CD8-positive, alpha-beta memory T cell (primary cell): ENCODE results near the gene SERINC2. TPM values are rescaled to one million over a fixed set of nuclear protein-coding genes. Genes with fewer than 3 reads are reported as not detected.

Experiments used
- CTCF ChIA-PET: fragments of 350-600 bp; sonication (Branson Sonifier 250); formaldehyde crosslinking; loops from one replicate; lab custom pipeline; 2021; ENCODE audit warnings: antibody characterized with exemption; lab: Charles Lee
- POLR2A ChIA-PET: fragments of 350-600 bp; sonication (Branson Sonifier 250); formaldehyde crosslinking; loops from one replicate; lab custom pipeline; 2021; ENCODE audit warnings: antibody characterized with exemption; lab: Charles Lee
- DNase-seq, 5 donors: peaks; one replicate each; pipeline versions ENCODE4 v3.0.0 to v3.0.0-alpha.2; 2020 to 2022; ENCODE audit warnings: mixed read lengths in 1 of 5
- H3K27ac ChIP-seq: one replicate; pipeline ENCODE4 v1.7.0; 2013; ENCODE audit warnings: low read depth, mild to moderate bottlenecking, low read length, moderate library complexity
- H3K27me3 ChIP-seq: 2 replicates; pipeline ENCODE4 v1.7.0; 2013; ENCODE audit warnings: low read length, mild to moderate bottlenecking; ENCODE audit not compliant: insufficient read depth, poor library complexity, severe bottlenecking
- H3K36me3 ChIP-seq: 2 replicates; pipeline ENCODE4 v1.7.0; 2013; ENCODE audit warnings: mild to moderate bottlenecking, low read length, moderate library complexity; ENCODE audit not compliant: insufficient read depth
- H3K4me1 ChIP-seq: 2 replicates; pipeline ENCODE4 v1.7.0; 2013; ENCODE audit warnings: mild to moderate bottlenecking, low read length, moderate library complexity; ENCODE audit not compliant: insufficient read depth
- H3K4me3 ChIP-seq: 2 replicates; pipeline ENCODE4 v1.7.0; 2013; ENCODE audit warnings: mild to moderate bottlenecking, low read length
- H3K9me3 ChIP-seq: 2 replicates; pipeline ENCODE4 v1.7.0; 2013; ENCODE audit warnings: mild to moderate bottlenecking, low read length
- H3K27ac Mint-ChIP-seq, 8 donors: one replicate each; pipeline ENCODE4 v1.8.0; 2020 to 2021; ENCODE audit warnings: mixed read lengths in 8 of 8, mild to moderate bottlenecking in 6 of 8, inconsistent platforms in 3 of 8, moderate library complexity in 3 of 8
- H3K27me3 Mint-ChIP-seq, 2 donors: one replicate each; pipeline ENCODE4 v1.8.0; 2020 to 2021; ENCODE audit warnings: mixed read lengths in 2 of 2, mild to moderate bottlenecking in 1 of 2, moderate library complexity in 1 of 2
- H3K36me3 Mint-ChIP-seq, 3 donors: one replicate each; pipeline ENCODE4 v1.8.0; 2020 to 2021; ENCODE audit warnings: mixed read lengths in 3 of 3, inconsistent platforms in 1 of 3, mild to moderate bottlenecking in 1 of 3
- H3K4me1 Mint-ChIP-seq, 3 donors: one replicate each; pipeline ENCODE4 v1.8.0; 2020 to 2021; ENCODE audit warnings: mixed read lengths in 3 of 3, inconsistent platforms in 1 of 3, mild to moderate bottlenecking in 1 of 3
- H3K4me3 Mint-ChIP-seq, 7 donors: one replicate each; pipeline ENCODE4 v1.8.0; 2020 to 2021; ENCODE audit warnings: mixed read lengths in 7 of 7, mild to moderate bottlenecking in 6 of 7, moderate library complexity in 4 of 7, inconsistent platforms in 2 of 7
- H3K9me3 Mint-ChIP-seq, 5 donors: one replicate each; pipeline ENCODE4 v1.8.0; 2020 to 2022; ENCODE audit warnings: mixed read lengths in 5 of 5, mild to moderate bottlenecking in 3 of 5, moderate library complexity in 2 of 5, inconsistent platforms in 1 of 5
- polyA plus RNA-seq: library from polyadenylated mRNA; unstranded; fragments of 300-500 nt; fragmentation: Illumina TruSeq; gene quantifications from one replicate; pipeline ENCODE4 v1.2.3, GENCODE V29; 2021
- total RNA-seq, 2 experiments: library from RNA; stranded (reverse); gene quantifications; one replicate each; pipeline ENCODE4 v1.2.3, GENCODE V29; 2021

SERINC2 gene
- total and polyA plus RNA-seq, 3 experiments from 2014 or later, result 0.11 to 0.31 TPM; not detected in 1

- Histone ChIP-seq H3K9me3 (no peaks in the 10 kb centered on the region), H3K27ac (no peak overlapping the region), H3K27me3 (no peaks in the 10 kb centered on the region), H3K4me3 (no peak overlapping the region), H3K36me3 (no peaks in the 10 kb centered on the region), H3K4me1 (no peaks in the 10 kb centered on the region)
- H3K27me3 Mint-ChIP-seq, result peaks cover 0 to 3% of the 10 kb centered on the region in 2 donors
- DNase-seq, result no peak
- POLR2A ChIA-PET, result no interaction called here
- no peaks in the 10 kb centered on the region for H3K9me3 Mint-ChIP-seq
- no peak overlapping the region for H3K27ac Mint-ChIP-seq
- H3K36me3 Mint-ChIP-seq, result no peaks in the 10 kb centered on the region
- no peaks in the 10 kb centered on the region for H3K4me1 Mint-ChIP-seq
- H3K4me3 Mint-ChIP-seq, result no peak overlapping the region
- CTCF ChIA-PET, result no interaction called here
These were observed 22.0 kb downstream of the SERINC2 start for GRCh38 chr1:31434979-31435378.

GRCh38 chr1:31435471-31436409, 22.7 kb downstream of the SERINC2 start:
- Mint-ChIP-seq H3K9me3 (no peaks in the 10 kb centered on the region), H3K4me1 (no peaks in the 10 kb centered on the region), H3K27ac (no peak overlapping the region), H3K36me3 (no peaks in the 10 kb centered on the region), H3K27me3 (peaks cover 0 to under 1% of the 10 kb centered on the region in 2 donors), H3K4me3 (no peak overlapping the region)
- ChIA-PET CTCF (no interaction called here), POLR2A (no interaction called here)
- DNase-seq, result no peak
- no peaks in the 10 kb centered on the region for H3K4me1 ChIP-seq
- H3K27ac ChIP-seq, result no peak overlapping the region
- no peaks in the 10 kb centered on the region for H3K9me3 ChIP-seq
- no peaks in the 10 kb centered on the region for H3K27me3 ChIP-seq
- H3K36me3 ChIP-seq, result no peaks in the 10 kb centered on the region
- no peak overlapping the region for H3K4me3 ChIP-seq

GRCh38 chr1:31436596-31437432, 23.8 kb downstream of the SERINC2 start:
- ChIA-PET POLR2A (no interaction called here), CTCF (no interaction called here)
- H3K9me3 Mint-ChIP-seq, result no peaks in the 10 kb centered on the region

GRCh38 chr1:31437433-31438037, 24.5 kb downstream of the SERINC2 start:
- H3K4me3 ChIP-seq, result no peak overlapping the region
- POLR2A ChIA-PET, result no interaction called here
- H3K4me1 ChIP-seq, result no peaks in the 10 kb centered on the region
- no peaks in the 10 kb centered on the region for H3K9me3 ChIP-seq
- H3K27me3 ChIP-seq, result no peaks in the 10 kb centered on the region
- Mint-ChIP-seq H3K36me3 (no peaks in the 10 kb centered on the region), H3K27me3 (no peaks in the 10 kb centered on the region), H3K27ac (peak overlapping the region in 1 of 8 donors; percentile 80), H3K9me3 (no peaks in the 10 kb centered on the region), H3K4me3 (no peak overlapping the region), H3K4me1 (no peaks in the 10 kb centered on the region)
- CTCF ChIA-PET, result no interaction called here
- H3K27ac ChIP-seq, result no peak overlapping the region
- no peaks in the 10 kb centered on the region for H3K36me3 ChIP-seq
- DNase-seq, result no peak

More at GRCh38 chr1:31436596-31437432, 23.8 kb downstream of the SERINC2 start:
- Mint-ChIP-seq H3K27me3 (no peaks in the 10 kb centered on the region), H3K36me3 (no peaks in the 10 kb centered on the region), H3K27ac (peak overlapping the region in 1 of 8 donors; percentile 43), H3K4me1 (no peaks in the 10 kb centered on the region), H3K4me3 (no peak overlapping the region)
- Histone ChIP-seq H3K9me3 (no peaks in the 10 kb centered on the region), H3K27ac (no peak overlapping the region), H3K36me3 (no peaks in the 10 kb centered on the region), H3K4me3 (no peak overlapping the region), H3K27me3 (no peaks in the 10 kb centered on the region), H3K4me1 (no peaks in the 10 kb centered on the region)
- DNase-seq, result no peak

DNA sequence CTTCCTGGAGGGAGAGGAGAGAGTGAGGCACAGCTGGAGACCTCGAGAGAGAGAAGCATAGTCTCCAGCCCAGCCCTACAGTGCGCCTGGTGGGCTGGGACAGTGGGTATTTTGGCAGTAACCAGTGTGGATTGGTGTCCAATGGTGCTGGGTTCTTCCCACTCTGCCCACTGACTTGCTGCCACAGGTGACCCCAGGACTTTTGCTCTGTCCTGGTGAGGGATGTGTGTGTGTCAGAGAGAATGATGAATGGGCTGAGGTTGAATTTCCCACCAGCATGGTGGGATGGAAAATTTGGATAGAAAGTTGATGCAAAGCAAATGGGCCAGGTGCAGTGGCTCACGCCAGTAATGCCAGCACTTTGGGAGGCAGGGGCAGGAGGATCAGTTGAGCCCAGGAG, 26.3 kb downstream of the SERINC2 start:
- Histone ChIP-seq H3K4me3 (no peak overlapping the region), H3K9me3 (no peaks in the 10 kb centered on the region), H3K27me3 (no peaks in the 10 kb centered on the region), H3K4me1 (no peaks in the 10 kb centered on the region), H3K27ac (no peak overlapping the region), H3K36me3 (no peaks in the 10 kb centered on the region)
- Mint-ChIP-seq H3K4me1 (no peaks in the 10 kb centered on the region), H3K9me3 (peaks cover 0 to 4% (median 2%) of the 10 kb centered on the region in 5 donors), H3K4me3 (no peak overlapping the region), H3K27ac (no peak overlapping the region), H3K27me3 (no peaks in the 10 kb centered on the region), H3K36me3 (peaks cover 0 to 5% (median 0%) of the 10 kb centered on the region in 3 donors)
- CTCF ChIA-PET, result no interaction called here
- POLR2A ChIA-PET, result no interaction called here
- DNase-seq, result no peak

GRCh38 chr1:31441073-31441472, 28.1 kb downstream of the SERINC2 start:
- Histone ChIP-seq H3K9me3 (no peaks in the 10 kb centered on the region), H3K36me3 (no peaks in the 10 kb centered on the region), H3K4me3 (no peak overlapping the region), H3K27me3 (no peaks in the 10 kb centered on the region), H3K27ac (no peak overlapping the region), H3K4me1 (no peaks in the 10 kb centered on the region)
- Mint-ChIP-seq H3K27me3 (peaks cover 4 to 7% of the 10 kb centered on the region in 2 donors), H3K4me1 (no peaks in the 10 kb centered on the region), H3K9me3 (peaks cover 0 to 5% (median 3%) of the 10 kb centered on the region in 5 donors), H3K36me3 (peaks cover 0 to 6% (median 1%) of the 10 kb centered on the region in 3 donors), H3K27ac (no peak overlapping the region), H3K4me3 (no peak overlapping the region)
- POLR2A ChIA-PET, result no interaction called here
- DNase-seq, result no peak
- CTCF ChIA-PET, result no interaction called here

DNA sequence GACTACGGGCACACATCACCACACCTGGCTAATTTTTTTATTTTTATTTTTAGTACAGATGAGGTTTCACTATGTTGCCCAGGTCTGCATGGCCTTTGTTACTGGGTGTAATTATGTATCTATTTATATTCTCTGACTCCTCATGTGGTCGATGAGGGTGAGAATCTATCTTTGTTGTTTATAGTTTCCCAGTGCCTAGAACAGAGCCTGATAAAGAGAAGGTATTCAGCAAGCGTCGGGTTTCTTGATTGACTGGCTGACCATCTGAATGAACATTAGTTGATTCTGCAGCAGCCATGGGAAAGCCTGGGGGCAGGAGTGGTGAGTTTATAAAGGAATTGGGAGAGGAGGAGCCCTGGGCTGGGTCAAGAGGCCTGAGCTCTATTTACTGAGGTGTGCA, 28.5 kb downstream of the SERINC2 start:
- Histone ChIP-seq H3K4me1 (no peaks in the 10 kb centered on the region), H3K9me3 (no peaks in the 10 kb centered on the region), H3K36me3 (no peaks in the 10 kb centered on the region), H3K4me3 (no peak overlapping the region), H3K27me3 (no peaks in the 10 kb centered on the region), H3K27ac (no peak overlapping the region)
- Mint-ChIP-seq H3K27me3 (peaks cover 4 to 7% of the 10 kb centered on the region in 2 donors), H3K27ac (peak overlapping the region in 1 of 8 donors; percentile 66), H3K9me3 (peaks cover 0 to 5% (median 3%) of the 10 kb centered on the region in 5 donors), H3K36me3 (peaks cover 0 to 6% (median 2%) of the 10 kb centered on the region in 3 donors), H3K4me1 (no peaks in the 10 kb centered on the region), H3K4me3 (no peak overlapping the region)
- no peak for DNase-seq
- CTCF ChIA-PET, result no interaction called here
- POLR2A ChIA-PET, result no interaction called here
